ENCODE measurements around the gene ECI2.

Gene ECI2

GRCh38 chr6:4134841-4135664 is at the start of gene ECI2:
Gene ECI2 (minus strand): TSS chr6:4135575. CDS start chr6:4135560, 15 bp downstream.
- DNase-seq (ENCODE audit: low read depth) = peak; percentile 37

- peak; percentile 79 for DNase-seq (ENCODE audit: low read depth)
These were observed 45.4 kb upstream of the ECI2 start for GRCh38 chr6:4180652-4181255.

- DNase-seq (ENCODE audit: low read depth) = no peak
These were observed 44.7 kb upstream of the ECI2 start for GRCh38 chr6:4179960-4180651.

- DNase-seq (ENCODE audit: low read depth) = no peak
These were observed 43.5 kb upstream of the ECI2 start for GRCh38 chr6:4178737-4179333.

GRCh38 chr6:4176907-4177306 is 41.5 kb upstream of the ECI2 start:
- DNase-seq (ENCODE audit: low read depth) = no peak

- no peak for DNase-seq (ENCODE audit: low read depth)
These were observed 38.7 kb upstream of the ECI2 start for GRCh38 chr6:4174042-4174441.

GRCh38 chr6:4172368-4172767 is 37.0 kb upstream of the ECI2 start:
- no peak for DNase-seq (ENCODE audit: low read depth)

GRCh38 chr6:4170297-4170696 is 34.9 kb upstream of the ECI2 start:
- no peak for DNase-seq (ENCODE audit: low read depth)

GRCh38 chr6:4169028-4169789 is 33.8 kb upstream of the ECI2 start:
- DNase-seq (ENCODE audit: low read depth) = peak; percentile 44

GRCh38 chr6:4167833-4168232 is 32.5 kb upstream of the ECI2 start:
- no peak for DNase-seq (ENCODE audit: low read depth)

- DNase-seq (ENCODE audit: low read depth) = no peak
These were observed 31.7 kb upstream of the ECI2 start for GRCh38 chr6:4167123-4167522.

GRCh38 chr6:4164456-4164855 is 29.1 kb upstream of the ECI2 start:
- DNase-seq (ENCODE audit: low read depth) = no peak

GRCh38 chr6:4164117-4164442 is 28.7 kb upstream of the ECI2 start:
- no peak for DNase-seq (ENCODE audit: low read depth)

- no peak for DNase-seq (ENCODE audit: low read depth)
These were observed 28.2 kb upstream of the ECI2 start for GRCh38 chr6:4163408-4164116.

GRCh38 chr6:4162370-4162769 is 27.0 kb upstream of the ECI2 start:
- DNase-seq (ENCODE audit: low read depth) = no peak

- no peak for DNase-seq (ENCODE audit: low read depth)
These were observed 24.1 kb upstream of the ECI2 start for GRCh38 chr6:4159491-4159890.

GRCh38 chr6:4157506-4157905 is 22.1 kb upstream of the ECI2 start:
- no peak for DNase-seq (ENCODE audit: low read depth)

- peak; percentile 80 for DNase-seq (ENCODE audit: low read depth)
These were observed 20.6 kb upstream of the ECI2 start for GRCh38 chr6:4155848-4156466.

- DNase-seq (ENCODE audit: low read depth) = no peak
These were observed 18.2 kb upstream of the ECI2 start for GRCh38 chr6:4153514-4153985.

- no peak for DNase-seq (ENCODE audit: low read depth)
These were observed 9.7 kb upstream of the ECI2 start for GRCh38 chr6:4145083-4145482.

GRCh38 chr6:4139272-4139671 is 3.9 kb upstream of the ECI2 start:
- DNase-seq (ENCODE audit: low read depth) = peak; percentile 73

All from amniotic epithelial cell (primary cell).